Stimulated activated naive CD4-positive, alpha-beta T cell treated with Interleukin-2 at 50 U/mL for 16 hours (primary cell): ENCODE data around the gene HSD17B3.
"Not testable (repeated sequence)": the region's sequence is repeated elsewhere in the genome, so short reads cannot be mapped to it uniquely, and the experiment has no call there.

Experiments used
- DNase-seq: peaks from one replicate; lab custom pipeline; 2025; lab: John Stamatoyannopoulos, UW

HSD17B3 gene

DNA sequence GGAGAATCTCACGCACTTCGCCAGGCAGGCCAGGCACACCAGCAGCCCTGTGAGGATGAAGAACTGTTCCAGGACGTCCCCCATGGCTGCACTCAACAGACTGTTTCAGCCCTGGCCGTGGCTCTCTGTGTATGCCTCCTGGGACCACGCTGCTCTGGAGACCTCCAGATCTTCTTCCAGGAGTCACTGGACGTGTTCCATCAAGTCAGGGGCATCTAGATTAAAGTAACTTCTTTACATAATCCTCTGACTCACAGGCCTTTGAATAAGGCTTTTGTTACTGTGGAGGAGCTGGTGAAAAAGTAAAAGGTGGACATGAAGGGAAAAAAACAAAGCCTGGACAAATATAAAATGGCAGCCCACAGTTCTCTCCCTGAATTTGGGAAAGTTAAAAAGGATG is at the start of gene HSD17B3:
HSD17B3 (minus strand) TSS at position 156 of the 400 bp plus-strand sequence; CDS start at position 84, 72 bp downstream.
- no peak for DNase-seq

DNA sequence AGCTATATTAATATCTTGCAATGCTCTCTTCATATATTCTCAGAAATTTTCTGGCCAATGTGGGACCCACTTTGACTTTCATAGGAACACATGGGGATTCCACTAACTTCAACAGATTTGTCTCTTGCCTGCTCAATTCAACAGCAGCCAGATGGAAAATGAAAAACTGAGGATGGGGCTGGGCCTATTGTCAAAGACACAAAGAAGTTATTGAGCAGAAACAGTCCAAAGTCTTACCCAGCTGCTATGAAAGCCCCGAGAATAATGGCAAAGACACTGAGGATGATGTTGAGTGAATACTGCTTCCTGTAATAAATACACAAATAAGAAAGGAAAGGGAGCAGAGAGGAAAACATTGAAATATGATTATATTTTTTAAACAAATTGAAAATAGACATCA is 48.9 kb upstream of the HSD17B3 start:
- DNase-seq: no peak

DNA sequence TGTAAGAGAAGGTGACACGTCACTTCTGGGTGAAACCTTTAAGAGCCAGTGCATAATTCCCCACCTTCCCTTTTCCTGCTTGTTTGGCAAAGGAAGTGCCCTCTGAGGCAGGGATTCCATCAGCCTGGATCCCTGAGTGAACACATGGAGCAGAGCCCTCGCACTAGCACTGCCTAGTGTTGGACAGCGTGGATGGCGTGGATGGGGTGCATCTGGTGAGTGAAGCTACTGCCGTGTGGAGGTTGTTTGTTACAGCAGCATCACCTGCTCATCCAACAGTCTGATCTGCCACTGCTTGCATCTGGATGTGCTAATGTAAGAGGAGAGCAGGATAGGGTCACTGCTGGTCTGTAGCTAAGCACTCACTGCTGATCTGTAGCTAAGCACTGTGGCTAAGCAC is 46.3 kb upstream of the HSD17B3 start:
- no peak for DNase-seq

DNA sequence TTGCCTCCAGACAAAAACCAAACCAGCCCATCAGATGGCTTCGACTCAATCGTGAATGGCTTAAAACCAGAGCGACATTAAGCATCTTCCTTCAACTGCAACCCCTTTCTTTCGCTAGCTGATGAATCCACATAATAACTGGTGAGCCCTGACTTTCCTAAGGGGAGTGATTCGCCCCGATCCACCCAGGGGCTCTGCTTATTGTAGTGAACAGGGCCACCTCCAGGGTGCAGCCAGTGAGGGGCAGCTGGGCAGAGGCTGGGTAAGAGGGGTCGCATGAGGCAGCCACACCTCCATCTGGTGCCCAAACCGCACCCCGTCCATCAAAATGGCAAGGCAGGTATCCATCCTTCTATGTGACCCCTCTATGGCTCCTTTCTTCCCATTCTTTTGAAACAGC is 43.6 kb upstream of the HSD17B3 start:
- DNase-seq: no peak

DNA sequence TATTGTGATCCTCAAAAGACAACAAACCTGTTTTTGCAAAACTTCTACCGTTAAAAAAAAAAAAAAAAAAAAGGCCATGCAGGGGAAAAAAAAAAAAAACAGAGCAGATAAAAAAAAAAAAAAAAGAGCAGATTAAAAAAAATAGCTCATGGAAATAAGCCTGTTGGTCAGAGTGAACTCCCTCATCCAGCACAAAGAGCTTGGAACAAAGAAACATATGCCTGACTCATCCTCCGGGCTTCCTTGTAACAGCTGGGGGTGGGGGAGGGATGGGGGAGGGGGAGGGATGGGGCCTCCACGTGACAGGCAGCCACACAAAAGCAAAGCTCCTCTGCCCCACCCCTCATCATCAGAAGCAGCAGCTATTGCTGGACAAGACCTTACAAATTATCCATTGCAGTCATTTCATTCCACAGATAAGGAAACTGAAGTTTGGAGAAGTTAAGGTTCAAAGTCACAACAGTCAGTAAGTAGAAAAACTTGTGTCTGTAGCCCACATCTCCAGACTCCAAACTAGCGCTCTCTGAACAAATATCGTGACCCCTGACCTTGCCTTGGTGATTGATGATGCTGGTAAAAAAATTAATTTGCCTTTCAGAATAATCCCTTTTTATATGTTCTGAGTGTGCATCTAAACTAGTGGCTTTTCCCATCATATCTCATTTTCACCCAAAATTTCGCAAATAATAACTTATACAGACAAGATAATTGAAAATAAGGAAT is 42.6 kb upstream of the HSD17B3 start:
- DNase-seq: no peak

DNA sequence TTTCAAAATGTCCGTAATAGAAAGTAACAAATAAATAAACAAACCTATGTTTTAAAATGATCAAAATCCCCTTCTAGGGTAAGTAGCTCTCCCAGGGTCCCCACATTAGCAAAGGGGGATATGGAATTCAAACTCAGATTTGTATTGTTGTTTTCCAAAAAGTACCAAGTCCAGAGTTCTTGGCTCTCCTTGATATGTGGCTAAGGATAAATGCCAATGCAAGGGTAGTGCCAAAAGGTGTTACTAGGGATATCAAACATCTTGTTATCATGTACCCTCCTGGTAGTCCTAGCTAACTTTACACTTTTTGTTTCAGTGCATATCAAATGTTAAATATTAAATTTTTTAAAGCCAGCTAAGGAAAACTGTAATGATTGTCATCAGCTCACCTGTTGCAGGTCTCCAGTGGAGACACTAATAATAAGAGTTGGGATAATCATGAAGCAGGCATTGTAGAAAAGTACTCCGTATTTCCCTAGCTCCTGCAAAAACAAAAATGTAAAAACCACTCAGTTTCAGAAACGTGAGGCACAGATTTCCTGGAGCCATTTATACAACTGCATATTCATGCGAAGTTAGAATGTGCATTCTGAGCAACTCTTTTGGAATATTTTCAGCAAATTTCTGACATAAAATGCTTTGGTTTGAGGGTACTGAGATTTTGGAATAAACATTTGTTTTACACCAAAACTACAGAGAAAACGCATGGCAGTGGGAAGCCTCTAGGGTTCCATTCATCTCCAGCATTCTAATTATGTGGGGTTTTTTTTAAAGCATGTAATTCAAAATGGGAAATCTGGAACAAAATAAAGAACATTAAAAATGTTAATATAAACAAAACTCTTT is 41.8 kb upstream of the HSD17B3 start:
- no peak for DNase-seq

DNA sequence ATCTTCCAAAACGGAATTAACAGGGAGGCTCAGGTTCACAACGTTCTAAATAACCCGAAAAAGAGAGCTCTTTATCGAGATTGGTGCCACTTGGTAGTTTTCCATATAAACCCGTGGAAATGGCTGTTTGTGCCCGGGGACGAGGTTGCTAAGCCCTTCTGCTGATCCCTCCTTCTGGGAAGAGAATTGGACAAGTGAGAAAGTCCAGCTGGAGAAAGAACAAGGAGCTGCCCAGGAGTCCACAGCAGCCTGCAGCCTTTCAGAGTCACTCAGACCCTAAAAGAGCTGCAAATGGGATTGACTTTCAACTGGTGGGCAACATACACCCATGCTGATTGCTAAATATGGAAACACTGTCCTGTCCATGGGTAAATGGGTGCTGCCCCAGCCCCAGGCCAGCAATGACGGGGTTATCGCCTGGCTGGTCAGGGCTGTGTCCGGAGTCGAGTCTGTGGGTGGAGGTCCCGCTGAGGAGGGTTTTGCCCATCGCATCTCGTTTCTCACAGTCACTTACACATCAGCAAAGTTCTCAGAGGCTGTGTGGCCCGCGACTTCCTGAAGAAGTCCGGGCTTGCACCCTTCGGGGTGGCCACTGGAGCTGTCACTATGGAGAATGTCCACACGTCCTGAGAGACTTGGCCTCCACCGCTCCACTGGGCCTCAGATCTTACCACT is 40.7 kb upstream of the HSD17B3 start:
- no peak for DNase-seq

DNA sequence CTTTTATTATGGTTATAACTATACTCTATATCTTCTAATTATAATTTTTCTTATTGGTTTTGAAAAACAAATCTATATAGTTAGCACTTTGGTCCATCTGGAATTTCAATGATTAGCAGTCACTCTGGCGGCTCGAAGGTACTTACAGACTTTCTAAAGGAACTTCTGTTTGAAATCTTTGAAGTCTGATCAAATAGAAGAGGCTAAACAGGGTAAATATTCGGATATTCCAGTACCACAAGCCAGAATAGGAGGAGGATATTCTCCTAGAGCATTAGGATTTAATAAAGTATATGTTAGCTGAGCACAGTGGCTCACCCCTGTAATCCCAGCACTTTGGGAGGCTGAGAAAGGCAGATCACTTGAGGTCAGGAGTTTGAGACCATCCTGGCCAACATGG is 38.7 kb upstream of the HSD17B3 start:
- DNase-seq: no peak

DNA sequence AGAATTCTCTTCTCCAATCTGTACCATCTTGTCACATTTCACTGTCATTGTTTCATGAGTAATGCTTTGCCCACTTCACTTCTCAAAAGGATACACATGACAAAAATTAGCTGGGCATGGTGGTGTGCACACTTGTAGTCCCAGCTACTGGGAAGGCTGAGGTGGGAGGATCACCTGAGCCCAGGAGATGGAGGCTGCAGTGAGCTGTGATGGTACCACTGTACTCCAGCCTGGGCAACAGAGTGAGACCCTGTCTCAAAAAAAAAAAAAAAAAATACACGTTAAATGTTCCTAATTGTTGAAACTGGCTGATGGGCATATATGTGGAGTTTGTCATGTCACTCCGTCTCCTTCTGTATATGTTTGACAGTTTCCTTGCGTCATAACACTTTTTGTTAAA is 36.3 kb upstream of the HSD17B3 start:
- no peak for DNase-seq

DNA sequence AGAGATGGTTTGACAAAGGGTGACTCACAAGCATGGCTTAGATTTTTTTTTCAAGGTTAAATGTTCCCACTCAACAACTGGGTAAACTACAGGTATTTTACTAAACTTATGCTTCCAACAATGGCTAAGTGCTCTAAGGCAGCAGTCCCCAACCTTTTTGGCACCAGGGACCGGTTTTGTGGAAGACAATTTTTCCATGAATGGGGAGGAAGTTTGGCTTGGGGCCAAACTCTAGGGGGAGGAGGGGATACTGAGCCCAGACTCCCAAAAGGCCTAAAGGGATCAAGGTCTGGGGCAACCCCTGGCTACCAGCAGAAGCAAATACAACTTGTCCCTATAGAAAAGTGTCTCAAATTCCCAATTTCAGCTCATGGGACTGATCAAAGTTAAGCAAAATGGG is 32.0 kb upstream of the HSD17B3 start:
- no peak for DNase-seq

DNA sequence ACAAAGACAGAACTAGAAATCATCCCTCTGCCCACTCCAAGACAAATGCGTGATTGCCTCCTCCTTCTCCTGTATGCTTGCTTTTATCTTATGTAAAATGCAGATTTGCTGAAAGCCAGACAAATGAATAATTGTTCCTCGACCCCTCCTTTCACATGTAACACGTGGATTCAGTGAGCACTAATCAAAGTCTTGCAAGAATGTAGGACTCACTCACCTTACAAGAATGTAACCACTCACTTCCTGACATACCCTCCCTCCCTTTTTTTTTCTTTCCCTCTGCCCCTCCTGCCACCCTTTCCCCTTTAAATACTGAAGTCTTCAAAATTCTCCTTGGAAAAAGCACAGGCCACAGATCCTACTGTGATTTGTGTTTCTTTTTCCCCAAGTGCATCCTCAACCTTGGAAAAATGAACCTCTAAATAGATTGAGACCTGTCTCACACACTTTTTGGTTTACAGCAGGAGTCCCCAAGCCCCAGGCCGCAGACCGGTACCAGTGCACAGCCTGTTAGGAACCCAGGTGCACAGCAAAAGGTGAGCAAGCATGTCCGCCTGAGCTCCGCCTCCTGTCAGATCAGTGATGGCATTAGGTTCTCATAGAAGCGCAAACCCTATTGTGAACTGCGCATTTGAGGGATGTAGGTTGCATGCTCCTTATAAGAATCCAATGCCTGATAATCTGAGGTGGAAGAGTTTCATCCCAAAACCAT is 29.4 kb upstream of the HSD17B3 start:
- DNase-seq: no peak

DNA sequence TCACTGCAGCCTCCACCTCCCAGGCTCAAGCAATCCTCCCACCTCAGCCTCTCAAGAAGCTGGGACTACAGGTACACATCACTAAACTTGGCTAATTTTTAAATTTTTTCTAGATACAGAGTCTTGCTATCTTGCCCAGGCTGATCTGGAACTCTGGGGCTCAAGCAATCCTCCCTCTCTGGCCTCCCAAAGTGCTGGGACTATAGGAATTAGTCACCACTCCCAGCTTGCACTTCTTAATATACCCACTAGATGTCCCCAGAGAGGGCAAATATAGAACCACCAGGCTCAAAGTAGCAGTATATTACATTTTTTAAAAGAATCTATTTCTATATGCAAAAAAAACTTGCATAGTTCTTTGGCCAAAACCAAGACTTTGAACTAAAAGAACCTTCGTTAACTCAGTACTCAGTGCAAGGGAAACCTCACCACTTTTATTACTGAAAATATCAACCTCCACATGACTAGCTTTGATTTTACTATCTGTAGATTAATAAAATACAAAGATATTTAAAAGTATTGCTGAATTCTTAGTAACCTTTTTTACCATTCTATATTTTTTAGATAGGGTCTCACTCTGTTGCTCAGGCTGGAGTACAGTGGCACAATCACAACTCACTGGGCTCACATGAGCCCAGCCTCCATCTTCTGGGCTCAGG is 25.8 kb upstream of the HSD17B3 start:
- DNase-seq: peak; percentile 11

DNA sequence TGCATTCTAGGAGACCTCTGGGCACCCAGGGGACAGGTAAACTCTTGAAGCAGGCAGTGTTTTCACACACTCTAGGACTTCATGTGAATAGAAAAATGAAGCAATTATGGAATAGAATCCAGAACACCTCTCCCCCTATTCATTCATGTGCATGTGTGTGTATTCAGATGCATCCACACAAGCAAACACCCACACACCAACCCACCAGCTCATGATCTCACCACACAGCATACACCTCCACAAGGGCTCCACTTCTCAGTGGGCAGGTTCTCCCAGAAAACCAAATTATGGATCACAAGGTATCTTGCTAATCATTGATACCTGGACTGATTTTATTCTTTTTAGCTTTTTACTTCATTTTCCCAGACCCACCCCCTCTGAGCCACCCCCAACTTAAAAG is 21.2 kb upstream of the HSD17B3 start:
- no peak for DNase-seq

DNA sequence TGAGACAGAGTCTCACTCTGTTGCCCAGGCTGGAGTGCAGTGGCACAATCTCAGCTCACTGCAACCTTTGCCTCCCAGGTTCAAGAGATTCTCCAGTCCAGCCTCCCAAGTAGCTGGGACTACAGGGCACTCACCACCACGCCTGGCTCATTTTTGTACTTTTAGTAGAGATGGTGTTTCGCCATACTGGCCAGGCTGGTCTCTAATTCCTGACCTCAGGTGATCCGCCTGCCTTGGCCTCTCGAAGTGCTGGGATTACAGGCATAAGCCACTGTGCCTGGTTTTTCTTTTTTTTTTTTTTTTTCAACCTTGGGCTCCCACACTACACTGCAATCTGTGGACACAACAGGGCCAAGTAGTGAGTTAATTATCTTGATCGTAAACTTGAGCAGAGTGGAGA is 20.8 kb upstream of the HSD17B3 start:
- not testable (repeated sequence) for DNase-seq

DNA sequence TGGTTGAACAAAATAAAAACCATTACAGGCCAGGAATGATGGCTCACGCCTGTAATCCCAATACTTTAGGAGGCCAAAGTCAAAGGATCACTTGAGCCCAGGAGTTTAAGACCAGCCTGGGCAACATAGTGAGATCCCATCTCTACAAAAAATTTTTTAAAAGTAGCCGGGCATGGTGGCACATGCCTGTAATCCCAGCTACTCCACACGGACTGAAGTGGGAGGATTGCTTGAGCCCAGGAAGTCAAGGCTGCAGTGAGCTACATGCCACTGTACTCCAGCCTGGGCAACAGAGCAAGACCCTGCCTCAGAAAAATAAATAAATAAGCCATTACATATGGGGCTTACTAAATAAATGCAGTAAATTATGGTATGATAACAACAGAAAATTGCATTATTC is 20.2 kb upstream of the HSD17B3 start:
- not testable (repeated sequence) for DNase-seq

DNA sequence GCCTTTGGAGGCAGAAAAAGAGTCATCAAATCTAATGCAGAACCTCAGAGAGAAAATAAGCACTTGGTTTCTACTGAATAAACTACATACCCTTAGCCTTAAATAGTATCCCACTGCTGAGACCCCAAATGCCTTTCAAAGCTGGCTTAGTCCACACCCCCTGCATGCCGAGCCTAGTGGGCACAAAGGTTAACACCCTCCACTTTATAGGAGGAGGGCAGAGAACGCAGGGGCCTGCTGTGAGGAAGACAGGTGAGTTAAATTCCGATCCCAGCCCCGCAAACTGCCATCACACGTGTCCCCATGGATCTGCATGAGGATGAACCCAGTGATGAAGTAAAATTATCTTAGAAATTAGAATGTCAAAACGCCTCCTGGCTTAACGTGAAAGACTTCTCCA is 19.5 kb upstream of the HSD17B3 start:
- no peak for DNase-seq

DNA sequence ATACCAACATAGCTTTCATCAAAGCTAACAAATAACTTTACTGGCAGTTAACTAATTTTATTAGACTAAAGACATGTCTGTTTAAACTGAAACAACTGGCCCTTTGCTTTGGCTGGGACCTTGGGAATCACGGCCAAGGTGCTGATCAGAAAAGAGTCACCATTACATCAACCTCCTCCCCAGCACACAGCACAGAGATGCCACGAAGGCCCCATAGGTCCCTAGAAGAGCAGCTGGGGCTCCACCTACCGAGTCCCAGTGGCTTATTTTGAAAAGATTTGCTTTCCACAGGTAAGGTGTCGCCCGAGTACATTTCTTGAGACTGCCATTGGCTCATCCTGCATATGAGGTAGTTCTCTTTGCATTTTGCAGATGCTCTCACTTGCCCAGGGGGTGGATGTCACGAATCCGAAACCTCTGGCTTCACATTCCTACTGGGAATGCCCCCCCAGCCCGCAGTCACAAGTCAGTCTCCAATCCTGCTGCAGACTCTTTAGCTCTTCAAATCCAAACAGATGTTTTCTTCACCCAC is 18.8 kb upstream of the HSD17B3 start:
- DNase-seq: no peak

DNA sequence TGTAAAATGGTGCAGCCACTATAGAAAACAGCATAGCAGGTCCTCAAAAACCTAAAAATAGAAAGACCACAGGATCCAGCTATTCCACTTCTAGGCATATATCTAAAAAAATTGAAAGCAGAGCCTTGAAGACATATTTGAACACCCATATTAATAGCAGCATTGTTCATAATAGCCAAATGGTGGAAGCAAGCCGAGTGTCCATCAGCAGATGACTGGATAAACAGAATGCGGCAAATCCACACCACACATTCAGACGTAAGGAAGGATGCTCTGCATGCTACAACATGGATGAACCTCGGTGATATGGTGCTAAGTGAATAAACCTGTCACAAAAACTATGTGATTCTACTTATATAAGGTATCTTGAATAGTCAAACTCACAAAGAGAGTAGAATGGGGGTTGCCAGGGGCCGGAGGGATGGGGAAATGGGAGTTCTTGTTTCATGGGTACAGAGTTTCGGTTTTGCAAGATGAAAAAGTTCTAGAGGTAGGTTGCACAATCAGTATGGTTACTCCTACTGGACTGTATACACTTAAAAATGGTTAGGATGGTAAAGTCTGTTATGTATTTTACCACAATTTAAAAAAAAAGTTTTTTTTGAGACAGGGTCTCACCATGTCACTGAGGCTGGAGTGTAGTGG is 17.1 kb upstream of the HSD17B3 start:
- DNase-seq: no peak

DNA sequence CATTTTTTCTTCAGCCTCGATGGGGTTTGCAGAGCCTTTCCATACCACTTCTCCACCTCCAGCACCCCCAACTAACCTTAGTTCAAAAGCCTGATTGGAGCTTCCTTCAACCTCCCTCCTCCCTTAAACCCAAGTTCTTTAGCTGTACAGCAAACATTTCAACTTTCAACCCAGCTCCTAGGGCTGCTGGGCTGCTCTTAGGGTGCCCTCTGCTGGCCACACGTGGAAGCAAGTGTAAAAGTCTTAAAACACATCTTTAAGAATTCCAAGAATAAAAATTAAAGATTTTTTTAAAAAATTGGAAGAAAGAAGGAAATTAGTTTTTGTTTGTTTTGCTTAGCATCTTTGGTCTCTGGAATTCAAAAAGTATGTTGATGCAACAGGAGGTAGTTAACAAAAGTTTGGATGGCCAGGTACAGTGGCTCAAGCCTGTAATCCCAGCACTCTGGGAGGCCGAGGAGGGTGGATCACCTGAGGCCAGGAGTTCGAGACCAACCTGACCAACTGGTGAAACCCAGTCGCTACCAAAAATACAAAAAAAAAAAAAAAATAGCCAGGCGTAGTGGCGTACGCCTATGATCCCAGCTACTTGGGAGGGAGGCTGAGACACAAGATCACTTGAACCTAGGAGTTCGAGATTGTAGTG is 15.5 kb upstream of the HSD17B3 start:
- DNase-seq: no peak

DNA sequence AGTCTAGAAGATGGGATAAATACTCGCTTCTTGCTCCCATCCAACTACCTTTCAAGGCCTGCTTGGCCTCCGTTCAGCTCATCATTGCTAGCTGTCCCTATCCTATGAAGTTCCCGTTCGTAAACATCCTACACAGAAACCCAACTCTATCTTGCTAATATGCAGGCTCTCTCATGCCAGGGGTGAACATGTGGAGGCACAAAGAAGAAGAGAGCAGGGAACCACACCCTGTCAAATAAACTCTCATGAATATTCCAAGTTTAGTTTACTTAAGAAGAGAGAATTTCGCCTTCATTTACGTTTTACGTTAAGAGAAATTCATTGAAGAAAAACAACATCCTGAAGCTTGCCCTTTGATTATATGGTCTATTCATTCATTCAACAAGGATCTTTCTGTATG is 7.9 kb upstream of the HSD17B3 start:
- DNase-seq: no peak
